Measurements from ENCODE around the gene ATP9B. TPM values are rescaled to one million over a fixed set of nuclear protein-coding genes. Genes with fewer than 3 reads are reported as not detected.

Gene ATP9B
- total and polyA plus RNA-seq, 5 donors: 9.0 to 24.0 (median 21.7) TPM

GRCh38 chr18:79245517-79246001, 176.4 kb downstream of the ATP9B start:
- DNase-seq (no peak), ATAC-seq (no peak)
- no peaks in the 10 kb centered on the region for H3K4me1 ChIP-seq (ENCODE audit: control insufficient read depth, insufficient read depth, low read length)
- no peak overlapping the region for H3K4me3 ChIP-seq (ENCODE audit: low read length)
- intact Hi-C loops (cut with DNase I): no loop called here
- 88% methylated on average over 23 of the region's 23 CpGs for WGBS
- no peaks in the 10 kb centered on the region for H3K9me3 ChIP-seq (ENCODE audit: control insufficient read depth, low read length)
- no peak overlapping the region for H3K27ac ChIP-seq (ENCODE audit: low read length)
- H3K27me3 ChIP-seq (ENCODE audit: control insufficient read depth, insufficient read depth): no peaks in the 10 kb centered on the region

- no peak overlapping the region for H3K4me3 ChIP-seq (ENCODE audit: low read length)
- 21% methylated on average over 31 of the region's 31 CpGs for WGBS
- H3K27ac ChIP-seq (ENCODE audit: low read length): no peak overlapping the region
- H3K4me1 ChIP-seq (ENCODE audit: control insufficient read depth, insufficient read depth, low read length): no peaks in the 10 kb centered on the region
- ATAC-seq (peak; percentile 98 to 99), DNase-seq (peak; percentile 65 to 86 (median 83))
- no peaks in the 10 kb centered on the region for H3K9me3 ChIP-seq (ENCODE audit: control insufficient read depth, low read length)
- intact Hi-C loops (cut with DNase I): no loop called here
- no peaks in the 10 kb centered on the region for H3K27me3 ChIP-seq (ENCODE audit: control insufficient read depth, insufficient read depth)
These were observed 177.3 kb downstream of the ATP9B start for GRCh38 chr18:79246309-79247108.

- Histone ChIP-seq H3K27me3 (ENCODE audit: control insufficient read depth, insufficient read depth) (no peaks in the 10 kb centered on the region), H3K9me3 (ENCODE audit: control insufficient read depth, low read length) (no peaks in the 10 kb centered on the region), H3K27ac (ENCODE audit: low read length) (no peak overlapping the region), H3K4me1 (ENCODE audit: control insufficient read depth, insufficient read depth, low read length) (no peaks in the 10 kb centered on the region), H3K4me3 (ENCODE audit: low read length) (no peak overlapping the region)
- no peak for ATAC-seq
- no peak for DNase-seq
- intact Hi-C loops (cut with DNase I): no loop called here
- WGBS: 83% methylated on average over 9 of the region's 9 CpGs
These were observed 179.4 kb downstream of the ATP9B start for GRCh38 chr18:79248495-79249060.

- intact Hi-C loops (cut with DNase I): no loop called here
- WGBS: 90% methylated on average over 12 of the region's 12 CpGs
- Histone ChIP-seq H3K4me3 (ENCODE audit: low read length) (no peak overlapping the region), H3K9me3 (ENCODE audit: control insufficient read depth, low read length) (no peaks in the 10 kb centered on the region), H3K27me3 (ENCODE audit: control insufficient read depth, insufficient read depth) (no peaks in the 10 kb centered on the region), H3K27ac (ENCODE audit: low read length) (no peak overlapping the region), H3K4me1 (ENCODE audit: control insufficient read depth, insufficient read depth, low read length) (no peaks in the 10 kb centered on the region)
- ATAC-seq: no peak
- no peak for DNase-seq
These were observed 181.2 kb downstream of the ATP9B start for GRCh38 chr18:79250301-79250981.

- DNase-seq: no peak
- ATAC-seq: no peak
- no peak overlapping the region for H3K27ac ChIP-seq (ENCODE audit: low read length)
- H3K27me3 ChIP-seq (ENCODE audit: control insufficient read depth, insufficient read depth): no peaks in the 10 kb centered on the region
- H3K4me3 ChIP-seq (ENCODE audit: low read length): no peak overlapping the region
- no peaks in the 10 kb centered on the region for H3K9me3 ChIP-seq (ENCODE audit: control insufficient read depth, low read length)
- WGBS: 88% methylated on average over 9 of the region's 9 CpGs
- intact Hi-C loops (cut with DNase I): no loop called here
- no peaks in the 10 kb centered on the region for H3K4me1 ChIP-seq (ENCODE audit: control insufficient read depth, insufficient read depth, low read length)
These were observed 181.8 kb downstream of the ATP9B start for GRCh38 chr18:79251021-79251420.

- ATAC-seq (peak in 1 of 2 donors; percentile 19), DNase-seq (peak in 1 of 3 donors; percentile 42)
- H3K4me1 ChIP-seq (ENCODE audit: control insufficient read depth, insufficient read depth, low read length): peaks cover 3% of the 10 kb centered on the region
- no peaks in the 10 kb centered on the region for H3K27me3 ChIP-seq (ENCODE audit: control insufficient read depth, insufficient read depth)
- WGBS: 92% methylated on average over 20 of the region's 20 CpGs
- intact Hi-C loops (cut with DNase I): no loop called here
- no peaks in the 10 kb centered on the region for H3K9me3 ChIP-seq (ENCODE audit: control insufficient read depth, low read length)
- no peak overlapping the region for H3K27ac ChIP-seq (ENCODE audit: low read length)
- no peak overlapping the region for H3K4me3 ChIP-seq (ENCODE audit: low read length)
These were observed 183.9 kb downstream of the ATP9B start for GRCh38 chr18:79252904-79253633.

- WGBS: 69% methylated on average over 6 of the region's 6 CpGs
- ATAC-seq (peak; percentile 61 to 62), DNase-seq (peak in 1 of 3 donors; percentile 51)
- peaks cover 3% of the 10 kb centered on the region for H3K4me1 ChIP-seq (ENCODE audit: control insufficient read depth, insufficient read depth, low read length)
- no peak overlapping the region for H3K4me3 ChIP-seq (ENCODE audit: low read length)
- peak overlapping the region; percentile 57 for H3K27ac ChIP-seq (ENCODE audit: low read length)
- no peaks in the 10 kb centered on the region for H3K9me3 ChIP-seq (ENCODE audit: control insufficient read depth, low read length)
- intact Hi-C loops (cut with DNase I): no loop called here
- no peaks in the 10 kb centered on the region for H3K27me3 ChIP-seq (ENCODE audit: control insufficient read depth, insufficient read depth)
These were observed 188.3 kb downstream of the ATP9B start for GRCh38 chr18:79257480-79257879.

- peak; percentile 83 to 90 for ATAC-seq
- intact Hi-C loops (cut with DNase I): no loop called here
- DNase-seq: no peak
- no peak overlapping the region for H3K4me3 ChIP-seq (ENCODE audit: low read length)
- peak overlapping the region; percentile 42 for H3K27ac ChIP-seq (ENCODE audit: low read length)
- H3K9me3 ChIP-seq (ENCODE audit: control insufficient read depth, low read length): no peaks in the 10 kb centered on the region
- WGBS: 65% methylated on average over 4 of the region's 4 CpGs
- H3K27me3 ChIP-seq (ENCODE audit: control insufficient read depth, insufficient read depth): no peaks in the 10 kb centered on the region
- H3K4me1 ChIP-seq (ENCODE audit: control insufficient read depth, insufficient read depth, low read length): peaks cover 3% of the 10 kb centered on the region
These were observed 189.3 kb downstream of the ATP9B start for GRCh38 chr18:79258447-79258846.

- intact Hi-C loops (cut with DNase I): no loop called here
- DNase-seq: no peak
- Histone ChIP-seq H3K27me3 (ENCODE audit: control insufficient read depth, insufficient read depth) (no peaks in the 10 kb centered on the region), H3K4me3 (ENCODE audit: low read length) (no peak overlapping the region), H3K4me1 (ENCODE audit: control insufficient read depth, insufficient read depth, low read length) (peaks cover 3% of the 10 kb centered on the region), H3K9me3 (ENCODE audit: control insufficient read depth, low read length) (no peaks in the 10 kb centered on the region), H3K27ac (ENCODE audit: low read length) (no peak overlapping the region)
- 88% methylated on average over 2 of the region's 2 CpGs for WGBS
- no peak for ATAC-seq
These were observed 190.0 kb downstream of the ATP9B start for GRCh38 chr18:79259218-79259617.

GRCh38 chr18:79260023-79260422, 190.8 kb downstream of the ATP9B start:
- Histone ChIP-seq H3K27ac (ENCODE audit: low read length) (no peak overlapping the region), H3K4me1 (ENCODE audit: control insufficient read depth, insufficient read depth, low read length) (peaks cover 3% of the 10 kb centered on the region), H3K9me3 (ENCODE audit: control insufficient read depth, low read length) (no peaks in the 10 kb centered on the region), H3K27me3 (ENCODE audit: control insufficient read depth, insufficient read depth) (no peaks in the 10 kb centered on the region), H3K4me3 (ENCODE audit: low read length) (no peak overlapping the region)
- DNase-seq: no peak
- no peak for ATAC-seq
- intact Hi-C loops (cut with DNase I): no loop called here
- 89% methylated on average over 8 of the region's 8 CpGs for WGBS
